GM13976 (cell line): Measurements from ENCODE around the gene CXCR5.

Experiments
- DNase-seq: peaks from one replicate; pipeline ENCODE4 v3.0.0; 2012; ENCODE audit warnings: low spot score
- CTCF ChIP-seq: IDR thresholded peaks from 2 replicates; pipeline ENCODE4 v1.5.1; 2012; ENCODE audit warnings: borderline replicate concordance, mild to moderate bottlenecking; ENCODE audit not compliant: insufficient read depth; ENCODE audit errors: extremely low read depth, missing control alignments, control extremely low read depth
- in situ Hi-C: fragments of 300-500 bp; cut with MboI; formaldehyde crosslinking; loops from one replicate; pipeline ENCODE4 v1.12.0; 2022; ENCODE audit warnings: low sequenced_read_pairs, mixed read lengths, inconsistent platforms; ENCODE audit not compliant: unreplicated experiment

Gene CXCR5

GRCh38 chr11:118929501-118930093 lies 45.9 kb downstream of the CXCR5 start:
- in situ Hi-C loops = no loop called here
- no peak for TF ChIP-seq CTCF
- peak; percentile 77 for DNase-seq

GRCh38 chr11:118930094-118930712 lies 46.5 kb downstream of the CXCR5 start:
- peak; percentile 84 for DNase-seq
- in situ Hi-C loops = no loop called here
- TF ChIP-seq CTCF = peak; percentile 81

- no peak for DNase-seq
- in situ Hi-C loops = no loop called here
- TF ChIP-seq CTCF = no peak
Measured at GRCh38 chr11:118931571-118931970, 47.9 kb downstream of the CXCR5 start.

- DNase-seq = no peak
- TF ChIP-seq CTCF = no peak
- in situ Hi-C loops = no loop called here
Measured at GRCh38 chr11:118933486-118933885, 49.8 kb downstream of the CXCR5 start.

GRCh38 chr11:118935376-118935775 lies 51.7 kb downstream of the CXCR5 start:
- in situ Hi-C loops = no loop called here
- DNase-seq = no peak
- TF ChIP-seq CTCF = no peak

- in situ Hi-C loops = no loop called here
- TF ChIP-seq CTCF = no peak
- DNase-seq = no peak
Measured at GRCh38 chr11:118938491-118939403, 55.1 kb downstream of the CXCR5 start.
